Mucosa of stomach (tissue), 1 donor: ENCODE results near the gene USP17L5.
"Not testable (repeated sequence)": the region's sequence is repeated elsewhere in the genome, so short reads cannot be mapped to it uniquely, and the experiment has no call there.

Experiments used
- H3K27me3 ChIP-seq: one replicate; pipeline ENCODE4 v1.7.0; 2013; ENCODE audit warnings: mild to moderate bottlenecking, low read length; ENCODE audit not compliant: control insufficient read depth, insufficient read depth
- H3K36me3 ChIP-seq: one replicate; pipeline ENCODE4 v1.7.0; 2013; ENCODE audit warnings: low read length; ENCODE audit not compliant: control insufficient read depth, insufficient read depth
- H3K4me1 ChIP-seq: one replicate; pipeline ENCODE4 v1.7.0; 2013; ENCODE audit warnings: mild to moderate bottlenecking, low read length; ENCODE audit not compliant: control insufficient read depth, insufficient read depth
- H3K4me3 ChIP-seq: one replicate; pipeline ENCODE4 v1.7.0; 2013; ENCODE audit warnings: low read length
- H3K9ac ChIP-seq: one replicate; pipeline ENCODE4 v1.7.0; 2013; ENCODE audit warnings: mild to moderate bottlenecking, low read length, moderate library complexity
- H3K9me3 ChIP-seq: one replicate; pipeline ENCODE4 v1.7.0; 2013; ENCODE audit warnings: mild to moderate bottlenecking, low read length, moderate library complexity; ENCODE audit not compliant: control insufficient read depth
- donor health status: Pancreatic carcinoma.

The USP17L5 gene

DNA sequence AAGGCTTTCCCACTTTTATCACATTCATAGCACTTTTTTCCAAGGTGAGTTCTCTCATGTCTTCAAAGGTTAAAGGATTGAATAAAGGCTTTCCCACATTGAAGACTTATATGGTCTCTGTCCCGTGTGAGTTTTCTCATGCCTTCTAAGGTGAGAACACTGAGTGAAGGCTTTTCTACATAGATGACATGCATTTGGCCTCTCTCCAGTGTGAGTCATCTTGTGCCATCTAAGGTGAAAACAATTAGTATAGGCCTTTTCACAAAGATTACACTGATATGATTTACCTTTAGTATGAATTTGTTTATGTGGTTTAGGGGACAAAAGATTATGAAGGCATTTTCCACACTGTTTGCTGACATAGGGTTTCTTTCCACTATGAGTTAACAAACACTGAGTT is 44.9 kb downstream of the USP17L5 start:
- Histone ChIP-seq H3K36me3 (no peaks in the 10 kb centered on the region), H3K9me3 (no peaks in the 10 kb centered on the region), H3K4me3 (no peak overlapping the region), H3K9ac (no peak overlapping the region), H3K4me1 (no peaks in the 10 kb centered on the region), H3K27me3 (no peaks in the 10 kb centered on the region)

DNA sequence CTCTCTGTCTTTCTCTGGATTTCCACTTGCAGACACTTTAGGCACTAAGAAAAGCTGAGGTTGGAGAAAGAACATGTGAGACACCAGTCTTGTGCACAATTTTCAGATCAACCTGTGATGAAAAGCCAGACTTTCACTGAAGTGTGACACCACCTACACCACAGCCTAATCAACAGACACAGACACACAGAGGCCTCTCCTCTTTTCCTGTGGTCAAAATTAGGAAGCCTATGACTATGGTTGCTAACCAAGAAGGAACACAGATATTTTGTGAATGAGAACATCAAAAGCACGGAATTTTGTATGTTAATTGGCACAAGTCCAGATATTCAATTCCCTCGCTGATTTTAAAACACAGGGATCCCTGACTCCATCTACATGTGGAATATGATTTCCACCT is 49.8 kb downstream of the USP17L5 start:
- H3K9ac ChIP-seq, H3K36me3 ChIP-seq, H3K9me3 ChIP-seq, H3K4me1 ChIP-seq, H3K27me3 ChIP-seq, H3K4me3 ChIP-seq: not testable (repeated sequence)
